Ishikawa (cell line): ENCODE measurements around the gene CPSF4L.

Experiments used
- CEBPB ChIP-seq: IDR thresholded peaks from 2 replicates; pipeline ENCODE4 v1.6.1; 2012
- CREB1 ChIP-seq: IDR thresholded peaks from 2 replicates; pipeline ENCODE4 v1.6.1; 2012; ENCODE audit warnings: low read depth
- EGR1 ChIP-seq: IDR thresholded peaks from 2 replicates; pipeline ENCODE4 v1.6.1; 2012
- EP300 ChIP-seq: IDR thresholded peaks from 2 replicates; pipeline ENCODE4 v1.6.1; 2012; ENCODE audit warnings: borderline replicate concordance
- FOXM1 ChIP-seq: IDR thresholded peaks from 2 replicates; pipeline ENCODE4 v1.6.1; 2012; ENCODE audit warnings: low read depth, borderline replicate concordance
- MAX ChIP-seq: IDR thresholded peaks from 2 replicates; pipeline ENCODE4 v1.6.1; 2012
- RAD21 ChIP-seq: IDR thresholded peaks from 2 replicates; pipeline ENCODE4 v1.6.1; 2012; ENCODE audit warnings: low read depth
- TAF1 ChIP-seq: IDR thresholded peaks from 2 replicates; pipeline ENCODE4 v1.6.1; 2012; ENCODE audit warnings: low read depth, mild to moderate bottlenecking
- TCF12 ChIP-seq: IDR thresholded peaks from 2 replicates; pipeline ENCODE4 v1.6.1; 2012; ENCODE audit warnings: low read depth
- TEAD4 ChIP-seq: IDR thresholded peaks from 2 replicates; pipeline ENCODE4 v1.6.1; 2012
- YY1 ChIP-seq: IDR thresholded peaks from 2 replicates; pipeline ENCODE4 v1.6.1; 2012; ENCODE audit warnings: low read depth
- ZBTB7A ChIP-seq: IDR thresholded peaks from 2 replicates; pipeline ENCODE4 v1.6.1; 2012; ENCODE audit warnings: low read depth
- TF ChIP-seq, protein P1 (sequence below): IDR thresholded peaks from 2 replicates; pipeline ENCODE4 v1.6.1; 2012; ENCODE audit warnings: low read depth, mild to moderate bottlenecking

DNA sequence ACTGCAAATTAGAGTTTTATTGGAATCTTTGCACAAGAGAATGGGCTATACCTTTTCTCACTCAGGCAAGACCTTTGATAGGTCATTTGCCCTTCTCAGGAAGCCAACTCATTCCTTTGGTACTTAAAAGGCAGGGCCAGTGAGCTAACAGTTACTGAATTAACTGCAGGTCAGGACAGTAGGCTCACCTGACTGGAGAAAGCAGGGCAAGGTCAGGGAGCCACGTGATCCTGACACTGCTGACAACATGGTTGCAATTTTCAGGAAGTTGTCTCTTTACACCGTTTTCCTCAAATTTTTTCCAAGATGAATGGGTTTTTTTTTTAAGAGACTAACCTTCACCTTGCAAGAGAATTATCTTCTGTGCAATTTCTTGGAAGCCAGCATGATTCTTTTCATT lies 21.1 kb downstream of the CPSF4L start:
- TF ChIP-seq CREB1 (no peak), YY1 (no peak), EP300 (no peak), CEBPB (no peak), TEAD4 (no peak), RAD21 (no peak), TAF1 (no peak), EGR1 (no peak), MAX (no peak), TCF12 (no peak), FOXM1 (no peak), ZBTB7A (no peak)
- TF ChIP-seq, protein P1, sequence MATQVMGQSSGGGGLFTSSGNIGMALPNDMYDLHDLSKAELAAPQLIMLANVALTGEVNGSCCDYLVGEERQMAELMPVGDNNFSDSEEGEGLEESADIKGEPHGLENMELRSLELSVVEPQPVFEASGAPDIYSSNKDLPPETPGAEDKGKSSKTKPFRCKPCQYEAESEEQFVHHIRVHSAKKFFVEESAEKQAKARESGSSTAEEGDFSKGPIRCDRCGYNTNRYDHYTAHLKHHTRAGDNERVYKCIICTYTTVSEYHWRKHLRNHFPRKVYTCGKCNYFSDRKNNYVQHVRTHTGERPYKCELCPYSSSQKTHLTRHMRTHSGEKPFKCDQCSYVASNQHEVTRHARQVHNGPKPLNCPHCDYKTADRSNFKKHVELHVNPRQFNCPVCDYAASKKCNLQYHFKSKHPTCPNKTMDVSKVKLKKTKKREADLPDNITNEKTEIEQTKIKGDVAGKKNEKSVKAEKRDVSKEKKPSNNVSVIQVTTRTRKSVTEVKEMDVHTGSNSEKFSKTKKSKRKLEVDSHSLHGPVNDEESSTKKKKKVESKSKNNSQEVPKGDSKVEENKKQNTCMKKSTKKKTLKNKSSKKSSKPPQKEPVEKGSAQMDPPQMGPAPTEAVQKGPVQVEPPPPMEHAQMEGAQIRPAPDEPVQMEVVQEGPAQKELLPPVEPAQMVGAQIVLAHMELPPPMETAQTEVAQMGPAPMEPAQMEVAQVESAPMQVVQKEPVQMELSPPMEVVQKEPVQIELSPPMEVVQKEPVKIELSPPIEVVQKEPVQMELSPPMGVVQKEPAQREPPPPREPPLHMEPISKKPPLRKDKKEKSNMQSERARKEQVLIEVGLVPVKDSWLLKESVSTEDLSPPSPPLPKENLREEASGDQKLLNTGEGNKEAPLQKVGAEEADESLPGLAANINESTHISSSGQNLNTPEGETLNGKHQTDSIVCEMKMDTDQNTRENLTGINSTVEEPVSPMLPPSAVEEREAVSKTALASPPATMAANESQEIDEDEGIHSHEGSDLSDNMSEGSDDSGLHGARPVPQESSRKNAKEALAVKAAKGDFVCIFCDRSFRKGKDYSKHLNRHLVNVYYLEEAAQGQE, result no peak
